Fibroblast of upper back skin (primary cell): ENCODE results near the gene DNMT3B.
A peak's percentile ranks its signal among the peaks of the same experiment; 100 is the strongest.
"Not testable (repeated sequence)": the region's sequence is repeated elsewhere in the genome, so short reads cannot be mapped to it uniquely, and the experiment has no call there.

Experiments
- DNase-seq: peaks from one replicate; pipeline ENCODE4 v3.0.0-alpha.2; 2013

The DNMT3B gene

DNA sequence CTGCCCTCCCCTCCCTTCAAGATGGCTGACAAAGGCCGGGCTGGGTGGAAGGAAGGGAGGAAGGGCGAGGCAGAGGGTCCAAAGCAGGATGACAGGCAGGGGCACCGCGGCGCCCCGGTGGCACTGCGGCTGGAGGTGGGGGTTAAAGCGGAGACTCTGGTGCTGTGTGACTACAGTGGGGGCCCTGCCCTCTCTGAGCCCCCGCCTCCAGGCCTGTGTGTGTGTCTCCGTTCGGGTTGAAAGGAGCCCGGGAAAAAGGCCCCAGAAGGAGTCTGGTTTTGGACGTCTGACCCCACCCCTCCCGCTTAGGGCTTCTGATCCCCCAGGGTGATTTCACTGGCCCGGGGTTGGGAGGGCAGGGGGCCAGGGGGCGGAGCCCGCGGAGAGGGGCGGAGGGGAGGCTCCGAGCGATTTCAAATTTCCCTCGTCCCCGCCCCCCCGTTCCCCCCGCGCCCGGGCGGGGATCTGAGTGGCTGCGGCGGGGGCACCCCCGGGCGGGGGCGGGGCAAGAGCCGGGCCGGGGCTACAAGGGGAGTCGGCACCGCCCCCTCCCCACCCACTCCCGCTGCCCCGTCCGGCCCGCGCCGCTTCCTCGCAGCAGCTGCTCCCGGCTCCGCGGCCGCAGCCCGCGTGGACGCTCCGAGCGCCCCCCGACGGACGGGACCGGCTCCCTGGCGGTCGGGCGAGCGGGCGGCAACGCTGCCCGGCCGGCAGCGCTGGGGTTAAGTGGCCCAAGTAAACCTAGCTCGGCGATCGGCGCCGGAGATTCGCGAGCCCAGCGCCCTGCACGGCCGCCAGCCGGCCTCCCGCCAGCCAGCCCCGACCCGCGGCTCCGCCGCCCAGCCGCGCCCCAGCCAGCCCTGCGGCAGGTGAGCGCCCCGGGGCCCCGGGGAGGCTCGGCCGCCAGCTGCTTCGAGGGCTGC, at the start of gene DNMT3B:
TSS of gene DNMT3B (plus strand) at position 555 of the 923 bp plus-strand sequence. CDS start 17,939 bp downstream, outside the sequence.
- DNase-seq: peak; percentile 72

DNA sequence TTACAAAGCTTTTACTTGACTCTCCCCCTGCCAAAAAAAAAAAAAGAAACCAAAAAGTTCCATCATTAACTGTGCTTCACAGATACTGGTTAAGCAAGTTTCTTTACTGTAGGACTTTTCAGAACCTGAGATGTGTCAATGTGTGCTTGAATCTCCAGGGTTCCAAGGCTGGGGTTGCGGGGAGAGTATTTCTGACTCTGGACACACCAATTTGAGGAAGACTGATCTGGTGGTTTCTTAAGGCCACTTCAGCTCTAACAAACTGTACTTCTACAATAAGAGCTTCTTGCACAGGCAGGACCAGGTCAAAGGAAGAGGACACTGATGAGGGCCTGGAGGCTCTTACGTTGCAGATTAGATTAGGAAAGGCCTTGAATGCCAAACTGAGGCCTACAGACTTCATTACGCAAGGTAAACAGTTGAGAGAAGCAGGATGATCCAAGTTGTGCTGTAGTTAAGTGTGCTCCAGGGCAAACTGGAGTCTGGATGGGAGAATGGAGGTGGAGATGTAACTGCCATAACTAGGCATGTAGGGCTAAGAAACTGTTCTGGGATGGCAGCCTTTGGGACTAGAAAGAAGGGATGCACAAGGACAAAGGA, 43.3 kb upstream of the DNMT3B start:
- no peak for DNase-seq

DNA sequence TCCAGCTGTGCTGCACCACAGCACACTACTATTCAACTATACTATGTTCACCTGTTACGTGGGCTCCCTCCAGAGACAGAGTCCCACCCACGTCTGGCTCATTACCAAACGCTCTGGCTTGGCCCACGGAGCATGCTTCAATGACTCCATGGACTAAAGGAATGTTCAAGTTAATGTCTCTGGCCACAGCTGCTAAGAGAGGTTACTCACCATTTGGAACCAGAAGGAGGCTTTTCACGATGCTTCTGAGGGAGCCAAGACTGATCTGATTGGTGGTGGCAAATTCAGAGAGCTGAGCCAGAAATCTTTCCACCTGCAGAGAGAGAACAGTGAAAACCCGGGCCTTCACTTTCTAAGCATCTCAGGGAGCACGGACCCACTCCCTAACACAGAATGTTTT, 34.5 kb upstream of the DNMT3B start:
- peak; percentile 83 for DNase-seq

DNA sequence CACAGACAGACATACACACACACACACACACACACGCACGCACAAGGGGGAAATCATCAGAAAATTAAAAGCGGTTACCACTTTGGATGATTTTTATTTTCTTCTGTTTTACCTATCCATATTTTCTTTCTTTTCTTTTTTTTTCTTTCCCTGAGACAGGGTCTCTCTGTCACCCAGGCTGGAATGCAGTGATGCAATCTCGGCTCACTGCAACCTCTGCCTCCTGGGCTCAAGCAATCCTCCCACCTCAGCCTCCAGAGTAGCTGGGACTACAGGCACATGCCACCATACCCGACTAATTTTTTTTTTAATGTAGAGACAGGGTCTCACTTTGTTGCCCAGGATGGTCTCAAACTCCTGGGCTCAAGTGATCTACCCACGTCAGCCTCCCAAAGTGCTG, 33.8 kb upstream of the DNMT3B start:
- not testable (repeated sequence) for DNase-seq

DNA sequence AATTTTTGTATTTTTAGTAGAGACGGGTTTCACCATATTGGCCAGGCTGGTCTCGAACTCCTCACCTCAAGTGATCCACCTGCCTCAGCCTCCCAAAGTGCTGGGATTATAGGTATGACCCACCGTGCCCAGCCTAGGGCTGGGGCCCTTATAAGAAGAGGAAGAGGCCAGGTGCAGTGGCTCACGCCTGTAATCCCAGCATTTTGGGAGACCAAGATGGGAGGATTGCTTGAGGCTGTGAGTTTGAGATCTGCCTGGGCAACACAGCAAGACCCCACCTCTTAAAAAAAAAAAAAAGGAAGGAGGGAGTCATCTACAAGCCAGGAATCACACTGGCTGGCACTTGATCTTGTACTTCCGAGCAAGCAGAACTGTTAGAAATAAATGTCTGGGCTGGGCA, 32.9 kb upstream of the DNMT3B start:
- DNase-seq: not testable (repeated sequence)

DNA sequence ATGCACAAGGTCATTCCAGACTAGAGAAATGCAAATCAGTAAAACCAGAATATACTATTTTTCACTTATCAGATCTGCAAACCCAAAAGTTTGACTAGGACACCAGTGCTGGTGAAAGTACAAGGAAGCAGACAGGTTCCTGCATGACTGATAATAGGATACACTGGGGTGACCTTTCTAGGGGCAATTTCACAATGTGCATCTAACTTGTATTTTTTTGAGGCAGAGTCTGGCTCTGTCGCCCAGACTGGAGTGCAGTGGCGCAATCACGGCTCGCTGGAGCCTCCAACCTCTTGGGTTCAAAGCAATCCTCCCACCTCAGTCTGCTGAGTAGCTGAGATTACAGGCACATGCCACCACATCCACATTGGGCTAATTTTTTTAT, 30.3 kb upstream of the DNMT3B start:
- DNase-seq: no peak

DNA sequence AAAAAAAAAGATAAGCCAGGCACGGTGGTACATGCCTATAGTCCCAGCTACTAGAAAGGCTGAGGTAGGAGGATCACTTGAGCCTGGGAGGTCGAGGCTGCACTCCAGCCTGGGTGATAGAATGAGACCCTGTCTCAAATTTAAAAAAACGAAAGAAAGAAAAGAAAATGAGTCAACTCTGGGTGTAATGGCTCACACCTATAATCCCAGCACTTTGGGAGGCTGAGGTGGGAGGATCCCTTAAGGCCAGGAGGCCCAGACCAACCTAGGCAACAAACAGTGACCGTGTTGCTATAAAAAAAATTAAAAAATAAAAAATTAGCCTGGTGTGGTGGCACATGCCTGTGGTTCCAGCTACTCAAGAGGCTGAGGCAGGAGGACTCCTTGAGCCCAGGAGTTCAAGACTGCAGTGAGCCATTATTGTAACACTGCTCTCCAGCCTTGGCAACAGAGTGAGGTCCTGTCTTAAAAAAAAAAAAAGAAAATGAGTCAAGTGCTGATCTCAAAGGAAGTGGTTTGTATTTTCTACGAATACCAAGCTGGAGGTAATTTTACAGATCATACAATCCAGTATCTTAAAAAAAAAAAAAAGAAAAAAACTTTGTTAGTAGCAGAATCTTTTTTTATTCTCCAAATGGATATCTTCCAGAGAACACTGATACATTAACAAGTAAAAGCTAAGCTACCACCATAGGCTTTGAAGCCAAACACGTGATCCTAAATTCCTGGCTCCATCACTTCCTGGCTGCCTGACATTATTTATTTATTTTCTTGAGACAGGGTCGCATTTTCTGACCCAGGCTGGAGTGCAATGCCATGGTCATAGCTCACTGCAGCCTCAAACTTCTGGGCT, 24.6 kb upstream of the DNMT3B start:
- DNase-seq: peak; percentile 88

DNA sequence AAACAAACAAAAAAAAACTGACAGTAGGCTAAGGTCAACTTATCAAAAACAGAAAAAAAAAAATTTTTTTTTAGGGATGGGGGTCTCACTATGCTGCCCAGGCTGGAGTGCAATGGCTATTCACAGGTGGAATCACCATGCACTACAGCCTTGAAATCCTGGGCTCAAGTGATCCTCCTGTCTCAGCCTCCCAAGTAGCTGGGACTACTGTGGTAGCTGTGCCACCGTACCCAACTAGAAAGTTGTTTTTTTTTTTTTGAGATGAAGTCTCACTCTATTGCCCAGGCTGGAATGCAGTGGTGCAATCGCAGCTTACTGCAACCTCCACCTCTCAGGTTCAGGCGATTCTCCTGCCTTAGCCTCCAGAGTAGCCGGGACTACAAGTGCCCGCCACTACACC, 21.0 kb upstream of the DNMT3B start:
- DNase-seq: no peak

DNA sequence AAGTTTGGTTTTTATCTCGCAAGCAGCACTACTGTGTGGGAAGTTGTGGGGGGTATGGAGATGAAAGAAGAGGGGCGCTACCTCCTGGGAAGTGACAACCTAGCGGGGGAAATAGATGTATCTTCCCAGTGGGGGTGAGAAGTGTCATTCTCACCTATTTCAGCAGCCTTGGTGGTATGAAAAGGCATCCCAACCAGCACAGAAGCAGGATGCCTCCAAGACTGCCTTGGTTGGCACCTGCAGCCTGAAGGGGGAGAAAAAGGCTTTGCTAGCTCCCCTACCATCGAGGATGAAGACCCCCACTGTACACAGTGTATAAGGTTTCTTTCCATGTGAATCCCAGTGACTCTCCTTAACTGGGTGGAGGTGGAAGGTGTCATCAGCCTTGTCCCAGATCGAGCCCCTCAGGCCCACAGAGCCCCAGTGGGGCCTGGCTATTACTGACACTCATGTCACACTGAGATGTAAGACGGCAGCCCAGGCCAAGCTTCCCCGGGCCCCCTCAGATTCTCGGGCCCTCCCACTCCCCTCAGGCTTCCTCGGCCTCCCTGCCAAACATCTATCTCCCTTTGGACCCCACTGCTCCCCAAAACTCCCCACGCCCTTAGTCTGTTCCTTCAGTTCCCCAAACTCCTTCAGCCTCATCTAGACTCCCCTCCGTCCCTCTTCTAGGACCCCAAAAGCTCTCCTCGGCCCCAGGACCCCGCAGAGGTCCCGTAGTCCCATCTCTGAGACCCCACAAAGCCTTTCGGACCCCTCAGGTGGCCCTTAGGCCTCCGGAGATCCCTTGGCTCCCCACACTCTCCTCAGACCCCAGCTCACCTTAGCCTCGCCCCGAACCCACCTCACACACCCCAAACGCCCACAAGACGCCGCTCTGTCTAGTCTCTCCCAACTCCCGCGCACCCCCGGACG, 19.6 kb upstream of the DNMT3B start:
- no peak for DNase-seq

DNA sequence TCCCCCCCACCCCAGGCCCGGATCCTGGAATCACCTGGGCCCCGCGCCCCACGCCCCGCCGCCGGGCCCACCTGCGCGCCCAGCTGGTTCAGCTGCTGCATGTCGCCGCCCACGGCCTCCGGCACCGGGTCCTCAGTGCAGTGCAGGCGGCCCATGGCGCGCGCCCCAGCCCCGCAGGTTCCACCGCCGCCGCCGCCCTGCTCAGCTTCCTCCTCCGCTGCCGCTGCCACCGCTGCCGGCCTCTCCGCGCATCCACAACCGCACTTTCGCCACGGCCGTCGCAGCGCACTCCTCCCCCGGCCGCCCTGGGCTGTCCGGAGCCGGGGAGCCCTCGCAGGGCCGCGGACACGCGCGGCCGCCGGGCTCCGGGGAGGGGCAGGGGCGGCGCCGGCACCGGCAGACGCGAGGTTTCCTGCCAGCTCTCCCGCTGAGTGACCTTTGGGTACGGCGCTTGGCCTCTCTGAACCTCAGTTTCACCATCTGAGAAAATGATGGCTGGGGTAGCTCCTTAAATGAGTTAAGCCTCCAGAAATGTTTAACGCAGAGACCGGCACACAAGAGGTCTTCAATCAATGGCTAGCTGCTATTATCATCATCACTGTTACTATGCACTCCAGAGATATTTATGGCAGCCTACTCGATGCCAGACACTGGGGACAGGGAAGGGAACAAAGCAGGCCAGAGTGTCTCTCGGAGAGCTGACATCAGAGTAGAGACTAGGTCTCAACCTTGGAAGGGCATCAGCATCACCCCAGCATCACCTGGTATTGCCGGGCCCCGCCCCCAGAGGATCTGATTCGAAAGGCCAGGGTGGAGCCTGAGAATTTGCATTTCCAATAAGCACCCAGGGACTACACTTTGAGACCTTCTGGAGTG, 18.7 kb upstream of the DNMT3B start, which contains the start of gene COMMD7:
TSS of gene COMMD7 (minus strand) at position 231 of the 876 bp plus-strand sequence. CDS start at position 155, 76 bp downstream.
- DNase-seq: peak; percentile 38

DNA sequence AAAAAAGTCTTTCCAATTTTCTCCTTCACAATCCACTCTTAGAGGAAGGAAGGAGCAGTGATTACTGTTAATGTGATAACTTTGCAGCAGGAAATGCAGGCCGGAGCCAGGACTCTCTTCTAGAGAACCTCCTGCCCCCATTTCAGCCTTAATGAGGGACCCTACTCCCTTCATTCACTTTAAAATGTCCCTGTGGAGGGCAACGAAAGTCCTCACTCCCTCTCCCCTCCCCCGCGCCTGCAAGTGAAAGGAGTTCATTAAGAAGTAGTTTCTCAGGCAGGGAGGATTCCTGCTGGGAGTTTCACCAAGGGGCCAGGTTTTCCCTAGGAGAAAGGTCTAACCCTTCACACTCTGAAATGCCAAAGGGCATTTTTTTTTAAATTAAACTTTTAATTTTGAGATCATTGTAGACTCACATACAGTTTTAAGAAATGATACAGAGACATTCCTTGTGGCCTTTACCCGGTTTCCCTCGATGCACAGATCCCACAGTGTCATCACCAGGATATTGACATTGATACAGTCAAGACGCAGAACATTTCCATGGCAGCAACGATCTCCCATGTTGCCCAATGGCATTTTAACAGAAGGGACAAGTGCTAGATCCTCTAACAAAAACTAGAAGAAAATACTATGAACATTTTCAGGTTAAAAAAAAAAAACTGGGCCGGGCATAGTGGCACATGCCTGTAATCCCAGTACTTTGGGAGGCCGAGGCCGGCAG, 12.1 kb upstream of the DNMT3B start:
- no peak for DNase-seq

DNA sequence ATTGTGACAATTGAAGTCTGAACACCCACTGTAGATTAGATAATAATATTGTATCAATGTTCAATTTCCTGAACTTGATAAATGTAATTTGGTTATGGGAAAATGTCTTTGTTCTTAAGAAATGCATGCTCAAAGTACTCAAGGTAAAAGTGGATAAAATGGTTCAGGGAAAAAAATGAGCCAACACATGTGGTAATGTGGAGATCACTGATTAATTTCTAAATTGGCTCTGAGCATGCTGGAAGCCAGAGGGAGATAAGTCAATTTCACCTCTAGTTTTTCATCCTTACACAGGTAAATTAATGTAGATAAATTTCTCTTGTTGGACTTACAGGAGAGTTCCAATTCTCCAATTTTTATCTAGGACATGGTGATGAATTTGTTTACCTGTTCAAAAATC, 10.9 kb upstream of the DNMT3B start:
- DNase-seq: no peak

DNA sequence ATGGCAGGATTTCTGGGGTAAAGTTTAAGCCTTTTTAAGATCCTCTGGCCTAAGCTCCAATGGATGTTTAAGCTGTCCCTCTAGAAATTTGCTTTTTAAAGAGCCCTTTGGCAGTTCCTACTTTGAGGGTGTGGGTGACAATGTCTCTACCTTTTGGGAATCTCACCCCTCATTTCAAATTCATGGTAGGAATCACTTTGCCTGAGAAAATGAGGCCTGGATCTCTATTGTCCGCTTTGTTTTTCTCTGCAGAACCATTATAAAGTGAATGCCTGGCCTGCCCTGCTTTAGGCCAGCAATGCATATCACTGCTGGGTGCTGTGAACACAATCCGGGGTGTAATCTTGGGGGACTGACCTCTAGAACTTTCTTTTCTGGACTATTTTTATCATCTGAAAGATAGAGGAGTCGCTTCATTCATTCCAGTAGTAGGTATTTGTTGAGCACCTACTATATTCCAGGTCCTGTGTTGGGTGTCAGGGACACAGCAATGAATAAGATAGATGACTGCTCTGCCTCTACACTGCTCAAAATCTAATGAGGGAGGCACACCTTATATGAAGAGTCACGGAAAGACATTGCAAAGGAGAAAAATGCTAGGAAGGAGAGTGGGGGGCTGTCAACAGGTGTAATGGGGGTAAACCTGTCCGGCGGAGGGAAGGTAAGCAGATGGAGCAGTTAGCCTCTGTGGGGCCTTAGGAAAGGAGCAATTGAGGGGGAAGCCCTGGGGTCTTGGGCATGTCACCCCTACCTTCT, 10.3 kb upstream of the DNMT3B start:
- no peak for DNase-seq

DNA sequence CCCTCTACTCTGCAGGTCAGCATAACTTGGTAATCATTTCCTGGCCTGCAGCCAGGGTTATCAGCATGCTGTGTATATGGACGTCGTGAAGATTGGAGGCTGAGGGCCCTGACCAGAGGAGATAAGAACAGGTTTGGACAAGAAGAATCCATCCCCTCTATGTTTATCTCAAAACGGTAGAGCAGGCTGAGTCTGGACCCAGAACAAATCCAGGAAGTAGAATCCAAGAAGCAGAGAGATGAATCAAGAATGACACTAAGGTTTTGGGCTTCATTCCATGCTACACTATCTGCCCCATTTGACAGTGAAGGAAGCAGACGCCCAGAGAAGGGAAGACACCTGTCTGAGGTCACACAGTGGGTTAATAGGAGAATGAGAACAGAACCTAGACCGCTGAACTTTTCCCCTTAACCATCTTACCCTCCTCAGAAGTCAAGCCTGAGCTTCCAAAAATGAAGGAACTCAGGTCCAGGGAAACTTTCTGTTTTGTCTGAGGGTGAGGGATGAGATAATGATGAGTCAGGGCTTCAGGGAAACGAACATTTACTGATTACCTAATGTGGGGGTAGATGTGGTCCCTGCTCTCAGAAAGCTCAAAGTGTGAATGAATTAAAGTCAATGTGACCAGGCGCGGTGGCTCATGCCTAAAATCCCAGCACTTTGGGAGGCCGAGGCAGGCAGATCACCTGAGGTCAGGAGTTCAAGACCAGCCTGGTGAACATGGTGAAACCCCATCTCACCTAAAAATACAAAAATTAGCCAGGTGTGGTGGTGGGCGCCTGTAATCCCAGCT, 9.5 kb upstream of the DNMT3B start:
- DNase-seq: peak; percentile 74

DNA sequence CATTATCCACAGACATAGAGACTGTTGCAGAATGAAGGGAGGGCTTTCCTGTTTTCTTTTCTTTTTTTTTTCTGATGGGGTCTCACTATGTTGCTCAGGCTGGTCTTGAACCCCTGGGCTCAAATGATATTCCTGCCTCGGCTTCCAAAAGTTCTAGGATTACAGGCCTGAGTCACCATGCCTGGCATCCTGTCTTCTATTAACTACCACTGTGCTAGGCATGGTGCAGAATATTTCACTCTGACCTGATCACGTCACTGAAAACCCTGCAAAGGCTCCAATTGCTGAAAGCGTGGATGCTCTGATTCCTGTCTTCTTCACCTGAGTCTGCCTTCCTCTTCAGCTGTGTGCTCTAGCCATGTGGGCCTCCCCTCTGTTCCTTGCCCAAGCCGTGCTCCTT, 8.5 kb upstream of the DNMT3B start:
- peak; percentile 26 for DNase-seq

DNA sequence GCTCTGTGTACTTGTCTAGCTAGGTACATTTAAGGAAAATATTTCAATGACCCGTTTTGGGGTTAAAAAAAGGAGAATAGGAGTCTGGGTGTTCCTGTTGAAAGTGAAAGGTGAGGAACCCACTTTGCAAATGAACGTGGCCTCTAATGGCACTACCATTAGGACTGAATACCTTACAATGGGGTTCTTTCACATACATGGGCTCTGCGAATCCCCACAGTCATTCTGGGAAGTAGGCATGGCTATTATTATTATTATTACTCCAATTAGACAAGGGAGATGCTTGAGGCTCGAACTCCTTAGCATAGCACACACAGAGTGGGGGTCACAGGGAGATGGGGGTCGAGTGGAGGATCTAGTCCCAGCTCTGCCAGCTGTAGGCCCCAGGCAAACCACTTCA, 6.0 kb upstream of the DNMT3B start:
- DNase-seq: no peak

DNA sequence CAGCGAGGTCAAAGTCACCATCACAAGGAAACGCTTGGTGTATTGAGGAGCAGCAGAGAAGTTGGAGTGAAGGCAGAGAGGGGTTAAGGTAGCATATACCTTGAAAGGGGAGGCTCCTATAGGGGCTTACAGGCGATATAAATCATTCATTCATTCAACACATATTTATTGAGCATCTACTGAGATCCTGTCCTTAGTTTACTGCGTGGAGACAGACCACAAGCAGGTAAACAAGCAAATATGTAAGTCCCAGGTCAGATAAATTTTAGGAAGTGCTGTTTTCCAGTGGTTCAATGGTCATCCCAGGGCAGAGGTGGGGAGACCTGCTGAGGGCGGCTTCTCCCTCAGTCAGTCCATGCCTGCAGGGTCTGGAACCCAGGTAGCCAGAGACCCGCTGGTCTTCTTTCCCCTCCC, 761 bp upstream of the DNMT3B start:
- DNase-seq: no peak

DNA sequence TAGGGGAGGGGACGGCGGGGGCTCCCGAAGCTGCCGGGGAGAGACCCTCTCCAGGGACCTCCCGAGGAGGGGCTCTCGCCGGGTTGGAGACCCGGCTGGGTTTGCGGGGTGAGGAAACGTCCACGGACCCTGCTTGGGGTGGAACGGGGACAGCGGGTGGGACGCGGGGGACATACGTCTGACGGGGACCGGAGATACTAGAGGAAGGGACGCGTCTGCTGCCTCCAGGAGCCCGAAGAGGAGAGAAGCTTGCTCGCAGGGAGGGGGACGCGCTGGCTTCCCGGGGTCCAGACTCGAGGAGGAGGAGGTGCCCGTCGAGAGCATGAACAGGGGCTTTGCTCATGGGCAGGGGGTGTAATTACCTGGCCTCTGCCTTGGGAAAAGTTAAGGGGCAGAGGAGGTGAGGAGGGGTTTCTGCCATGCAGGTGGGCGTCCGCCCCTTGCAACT, 593 bp downstream of the DNMT3B start:
- DNase-seq: no peak
